LNCAP (cell line): Measurements from ENCODE around the gene TET2.

Source experiments
- CTCF ChIP-seq: fragments of 450-650 bp; IDR thresholded peaks from 2 replicates; pipeline ENCODE4 v1.5.1; 2017; ENCODE audit warnings: mild to moderate bottlenecking

TET2 gene

GRCh38 chr4:105267280-105267679, 120.6 kb downstream of the TET2 start:
- no peak for TF ChIP-seq CTCF

- TF ChIP-seq CTCF: no peak
Observed at GRCh38 chr4:105272002-105272401, 125.3 kb downstream of the TET2 start.

- TF ChIP-seq CTCF: no peak
Observed at GRCh38 chr4:105273230-105273629, 126.6 kb downstream of the TET2 start.

- TF ChIP-seq CTCF: no peak
Observed at GRCh38 chr4:105274090-105274489, 127.4 kb downstream of the TET2 start.

GRCh38 chr4:105274504-105274903, 127.8 kb downstream of the TET2 start:
- TF ChIP-seq CTCF: no peak

GRCh38 chr4:105276361-105277104, 129.9 kb downstream of the TET2 start:
- no peak for TF ChIP-seq CTCF

GRCh38 chr4:105277702-105278101, 131.0 kb downstream of the TET2 start:
- TF ChIP-seq CTCF: no peak

GRCh38 chr4:105279314-105279713, 132.6 kb downstream of the TET2 start:
- TF ChIP-seq CTCF: no peak
